ENCODE data around the gene GOLGA7B.

- TF ChIP-seq CTCF (IDR thresholded peaks at IDR 0.05) (no peak), POLR2A (IDR thresholded peaks at IDR 0.05) (no peak)
Observed at GRCh38 chr10:97816609-97817008, 33.0 kb upstream of the GOLGA7B start.
